Fibroblast of pulmonary artery (primary cell): Measurements from ENCODE around the gene TDP1.

Experiments
- DNase-seq: peaks from one replicate; pipeline ENCODE4 v3.0.0-alpha.2; 2010; ENCODE audit warnings: low read depth
- H3K4me3 ChIP-seq: replicated peaks from 2 replicates; pipeline ENCODE4 v1.5.1; 2011; ENCODE audit warnings: low read depth, mild to moderate bottlenecking, control low read depth, low read length, moderate library complexity
- CTCF ChIP-seq: IDR thresholded peaks from 2 replicates; pipeline ENCODE4 v1.5.1; 2011; ENCODE audit warnings: mild to moderate bottlenecking, control low read depth, low read length, inconsistent platforms; ENCODE audit errors: missing control alignments

Gene TDP1

GRCh38 chr14:89936654-89937185 is 19.0 kb upstream of the TDP1 start:
- no peak overlapping the region for H3K4me3 ChIP-seq
- peak; percentile 7 for TF ChIP-seq CTCF
- peak; percentile 26 for DNase-seq

GRCh38 chr14:89941830-89942377 is 13.8 kb upstream of the TDP1 start:
- DNase-seq, result no peak
- TF ChIP-seq CTCF, result no peak
- H3K4me3 ChIP-seq, result no peak overlapping the region

- no peak for TF ChIP-seq CTCF
- H3K4me3 ChIP-seq, result no peak overlapping the region
- no peak for DNase-seq
Observed at GRCh38 chr14:89947344-89947743, 8.4 kb upstream of the TDP1 start.

GRCh38 chr14:89952576-89952975 is 3.2 kb upstream of the TDP1 start:
- no peak overlapping the region for H3K4me3 ChIP-seq
- DNase-seq, result no peak
- no peak for TF ChIP-seq CTCF

GRCh38 chr14:89953602-89954001 is 2.1 kb upstream of the TDP1 start:
- DNase-seq, result no peak
- peak overlapping the region; percentile 71 for H3K4me3 ChIP-seq
- TF ChIP-seq CTCF, result no peak

GRCh38 chr14:89954070-89955021 is 1.4 kb upstream of the TDP1 start, which contains the start of gene EFCAB11:
EFCAB11 (minus strand) TSS chr14:89954730; CDS start chr14:89954660, 70 bp downstream.
- TF ChIP-seq CTCF, result peak; percentile 24

More at GRCh38 chr14:89954070-89955021, 1.4 kb upstream of the TDP1 start, which contains the start of gene EFCAB11:
- peak; percentile 99 for DNase-seq
- H3K4me3 ChIP-seq, result peak within 1 kb of the TSS; percentile 71
